Measurements from ENCODE around the gene FRK. TPM values are rescaled to one million over a fixed set of nuclear protein-coding genes. Genes with fewer than 3 reads are reported as not detected.

The FRK gene
- total RNA-seq, 2 donors from 2014 or later, result 16.0 to 20.0 TPM

GRCh38 chr6:115909923-115910546, 150.7 kb downstream of the FRK start:
- Histone ChIP-seq H3K27ac (no peak overlapping the region), H3K4me1 (ENCODE audit: control insufficient read depth in 1 of 2, low read depth in 2 of 2) (no peaks in the 10 kb centered on the region), H3K36me3 (no peaks in the 10 kb centered on the region), H3K9me3 (no peaks in the 10 kb centered on the region), H3K27me3 (replicated peaks; ENCODE audit: insufficient read depth) (no peaks in the 10 kb centered on the region), H3K4me3 (no peak overlapping the region)
- TF ChIP-seq CTCF (IDR thresholded peaks at IDR 0.05), result no peak
- no peak for DNase-seq (ENCODE audit: low spot score)
- ATAC-seq (ENCODE audit: insufficient number of reproducible peaks, low FRiP score, low read depth), result no peak

GRCh38 chr6:115908906-115909559, 151.7 kb downstream of the FRK start:
- no peak for TF ChIP-seq CTCF (IDR thresholded peaks at IDR 0.05)
- Histone ChIP-seq H3K9me3 (no peaks in the 10 kb centered on the region), H3K27me3 (replicated peaks; ENCODE audit: insufficient read depth) (no peaks in the 10 kb centered on the region), H3K4me3 (no peak overlapping the region), H3K36me3 (no peaks in the 10 kb centered on the region), H3K27ac (no peak overlapping the region), H3K4me1 (ENCODE audit: control insufficient read depth in 1 of 2, low read depth in 2 of 2) (no peaks in the 10 kb centered on the region)
- ATAC-seq (ENCODE audit: insufficient number of reproducible peaks, low FRiP score, low read depth) (no peak), DNase-seq (ENCODE audit: low spot score) (no peak)

- Histone ChIP-seq H3K36me3 (no peaks in the 10 kb centered on the region), H3K9me3 (no peaks in the 10 kb centered on the region), H3K27ac (no peak overlapping the region), H3K4me3 (no peak overlapping the region), H3K27me3 (replicated peaks; ENCODE audit: insufficient read depth) (no peaks in the 10 kb centered on the region), H3K4me1 (ENCODE audit: control insufficient read depth in 1 of 2, low read depth in 2 of 2) (no peaks in the 10 kb centered on the region)
- DNase-seq (ENCODE audit: low spot score) (no peak), ATAC-seq (ENCODE audit: insufficient number of reproducible peaks, low FRiP score, low read depth) (no peak)
- no peak for TF ChIP-seq CTCF (IDR thresholded peaks at IDR 0.05)
Observed at GRCh38 chr6:115905471-115905870, 155.2 kb downstream of the FRK start.

- Histone ChIP-seq H3K36me3 (no peaks in the 10 kb centered on the region), H3K27ac (no peak overlapping the region), H3K4me3 (no peak overlapping the region), H3K4me1 (ENCODE audit: control insufficient read depth in 1 of 2, low read depth in 2 of 2) (no peaks in the 10 kb centered on the region), H3K9me3 (no peaks in the 10 kb centered on the region), H3K27me3 (replicated peaks; ENCODE audit: insufficient read depth) (no peaks in the 10 kb centered on the region)
- DNase-seq (ENCODE audit: low spot score) (no peak), ATAC-seq (ENCODE audit: insufficient number of reproducible peaks, low FRiP score, low read depth) (no peak)
- no peak for TF ChIP-seq CTCF (IDR thresholded peaks at IDR 0.05)
Observed at GRCh38 chr6:115902436-115902835, 158.3 kb downstream of the FRK start.

GRCh38 chr6:115901896-115902295, 158.8 kb downstream of the FRK start:
- Histone ChIP-seq H3K36me3 (no peaks in the 10 kb centered on the region), H3K27ac (no peak overlapping the region), H3K4me1 (ENCODE audit: control insufficient read depth in 1 of 2, low read depth in 2 of 2) (no peaks in the 10 kb centered on the region), H3K4me3 (no peak overlapping the region), H3K27me3 (replicated peaks; ENCODE audit: insufficient read depth) (no peaks in the 10 kb centered on the region), H3K9me3 (no peaks in the 10 kb centered on the region)
- ATAC-seq (ENCODE audit: insufficient number of reproducible peaks, low FRiP score, low read depth), result no peak
- no peak for TF ChIP-seq CTCF (IDR thresholded peaks at IDR 0.05)
- no peak for DNase-seq (ENCODE audit: low spot score)
